Nephron progenitor cell (in vitro differentiated cells): ENCODE results near the gene SMURF2.
"Not testable (repeated sequence)": the region's sequence is repeated elsewhere in the genome, so short reads cannot be mapped to it uniquely, and the experiment has no call there.

Experiments used
- DNase-seq: peaks from one replicate; pipeline ENCODE4 v3.0.0; 2021
- H3K27ac Mint-ChIP-seq: 2 replicates; pipeline ENCODE4 v1.8.0; 2021; ENCODE audit warnings: mild to moderate bottlenecking, moderate library complexity, mixed read lengths
- H3K27me3 Mint-ChIP-seq: 2 replicates; pipeline ENCODE4 v1.8.0; 2021; ENCODE audit warnings: mild to moderate bottlenecking, low read depth, mixed read lengths; ENCODE audit not compliant: poor library complexity
- H3K36me3 Mint-ChIP-seq: 2 replicates; pipeline ENCODE4 v1.8.0; 2021; ENCODE audit warnings: low read depth, mixed read lengths
- H3K4me1 Mint-ChIP-seq: 2 replicates; pipeline ENCODE4 v1.8.0; 2021; ENCODE audit warnings: mixed read lengths
- H3K4me3 Mint-ChIP-seq: 2 replicates; pipeline ENCODE4 v1.8.0; 2021; ENCODE audit warnings: mild to moderate bottlenecking, moderate library complexity, mixed read lengths
- H3K9me3 Mint-ChIP-seq: 2 replicates; pipeline ENCODE4 v1.8.0; 2021; ENCODE audit warnings: mild to moderate bottlenecking, moderate library complexity, mixed read lengths
- TF ChIP-seq, protein P1 (sequence below): fragments of 200-600 bp; sonication (generic); IDR thresholded peaks from 2 replicates; pipeline ENCODE4 v1.5.0; 2021; ENCODE audit warnings: antibody characterized with exemption

Gene SMURF2

GRCh38 chr17:64585146-64585545 is 77.0 kb downstream of the SMURF2 start:
- no peak for DNase-seq
- no peak overlapping the region for H3K27ac Mint-ChIP-seq
- TF ChIP-seq, protein P1, sequence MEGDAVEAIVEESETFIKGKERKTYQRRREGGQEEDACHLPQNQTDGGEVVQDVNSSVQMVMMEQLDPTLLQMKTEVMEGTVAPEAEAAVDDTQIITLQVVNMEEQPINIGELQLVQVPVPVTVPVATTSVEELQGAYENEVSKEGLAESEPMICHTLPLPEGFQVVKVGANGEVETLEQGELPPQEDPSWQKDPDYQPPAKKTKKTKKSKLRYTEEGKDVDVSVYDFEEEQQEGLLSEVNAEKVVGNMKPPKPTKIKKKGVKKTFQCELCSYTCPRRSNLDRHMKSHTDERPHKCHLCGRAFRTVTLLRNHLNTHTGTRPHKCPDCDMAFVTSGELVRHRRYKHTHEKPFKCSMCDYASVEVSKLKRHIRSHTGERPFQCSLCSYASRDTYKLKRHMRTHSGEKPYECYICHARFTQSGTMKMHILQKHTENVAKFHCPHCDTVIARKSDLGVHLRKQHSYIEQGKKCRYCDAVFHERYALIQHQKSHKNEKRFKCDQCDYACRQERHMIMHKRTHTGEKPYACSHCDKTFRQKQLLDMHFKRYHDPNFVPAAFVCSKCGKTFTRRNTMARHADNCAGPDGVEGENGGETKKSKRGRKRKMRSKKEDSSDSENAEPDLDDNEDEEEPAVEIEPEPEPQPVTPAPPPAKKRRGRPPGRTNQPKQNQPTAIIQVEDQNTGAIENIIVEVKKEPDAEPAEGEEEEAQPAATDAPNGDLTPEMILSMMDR = no peak
- no peaks in the 10 kb centered on the region for H3K9me3 Mint-ChIP-seq
- H3K27me3 Mint-ChIP-seq = no peaks in the 10 kb centered on the region
- peaks cover 27% of the 10 kb centered on the region for H3K36me3 Mint-ChIP-seq
- no peak overlapping the region for H3K4me3 Mint-ChIP-seq
- no peaks in the 10 kb centered on the region for H3K4me1 Mint-ChIP-seq

DNA sequence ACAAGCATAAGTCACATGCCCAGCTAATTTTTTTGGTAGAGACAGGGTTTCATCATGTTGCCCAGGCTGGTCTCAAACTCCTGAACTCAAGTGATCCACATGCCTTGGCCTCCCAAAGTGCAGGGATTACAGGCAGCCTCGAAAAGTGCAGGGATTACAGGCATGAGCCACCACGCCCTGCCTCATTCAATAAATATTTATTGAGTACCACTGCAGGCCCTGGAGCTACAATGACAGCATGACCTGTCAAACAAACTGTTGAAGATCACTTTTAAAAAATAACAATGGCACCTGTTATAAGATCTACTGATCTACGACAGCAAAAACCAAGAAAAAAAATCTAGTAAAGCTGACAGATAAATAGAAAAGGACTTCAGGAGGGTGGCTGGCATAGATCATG is 79.1 kb downstream of the SMURF2 start:
- no peak overlapping the region for H3K27ac Mint-ChIP-seq
- TF ChIP-seq, protein P1 = no peak
- H3K9me3 Mint-ChIP-seq = no peaks in the 10 kb centered on the region
- no peak overlapping the region for H3K4me3 Mint-ChIP-seq
- H3K4me1 Mint-ChIP-seq = no peaks in the 10 kb centered on the region
- H3K27me3 Mint-ChIP-seq = no peaks in the 10 kb centered on the region
- H3K36me3 Mint-ChIP-seq = peaks cover 36% of the 10 kb centered on the region
- no peak for DNase-seq

GRCh38 chr17:64580384-64581315 is 81.5 kb downstream of the SMURF2 start:
- no peaks in the 10 kb centered on the region for H3K27me3 Mint-ChIP-seq
- H3K4me1 Mint-ChIP-seq = no peaks in the 10 kb centered on the region
- H3K4me3 Mint-ChIP-seq = no peak overlapping the region
- H3K9me3 Mint-ChIP-seq = no peaks in the 10 kb centered on the region
- DNase-seq = no peak
- peaks cover 53% of the 10 kb centered on the region for H3K36me3 Mint-ChIP-seq
- no peak overlapping the region for H3K27ac Mint-ChIP-seq
- TF ChIP-seq, protein P1 = no peak

DNA sequence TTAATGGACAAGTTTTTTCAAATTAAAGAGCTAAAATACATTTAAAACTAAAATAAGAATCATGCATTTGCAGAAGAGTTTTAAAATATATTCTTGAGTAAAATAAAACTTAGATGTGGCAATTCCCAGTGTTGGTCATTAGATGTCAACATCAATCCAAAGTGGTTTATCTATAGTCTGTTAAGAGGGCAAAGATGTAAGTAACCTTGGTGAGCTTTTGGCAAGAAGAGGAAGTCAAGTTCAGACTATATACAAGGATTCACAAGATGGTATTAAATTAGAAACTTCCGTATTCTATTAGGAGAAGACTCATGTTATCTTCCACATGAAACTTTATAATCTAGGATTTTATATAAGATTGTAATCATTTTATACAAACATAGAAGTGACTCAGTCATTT is 82.2 kb downstream of the SMURF2 start:
- Mint-ChIP-seq H3K4me1 (no peaks in the 10 kb centered on the region), H3K27ac (no peak overlapping the region), H3K27me3 (no peaks in the 10 kb centered on the region), H3K36me3 (peaks cover 58% of the 10 kb centered on the region), H3K9me3 (no peaks in the 10 kb centered on the region), H3K4me3 (no peak overlapping the region)
- no peak for DNase-seq
- TF ChIP-seq, protein P1 = no peak

GRCh38 chr17:64577025-64577424 is 85.1 kb downstream of the SMURF2 start:
- not testable (repeated sequence) for H3K4me1 Mint-ChIP-seq, DNase-seq, H3K27me3 Mint-ChIP-seq, H3K27ac Mint-ChIP-seq, H3K4me3 Mint-ChIP-seq, H3K9me3 Mint-ChIP-seq
- H3K36me3 Mint-ChIP-seq = peaks cover 44% of the 10 kb centered on the region

DNA sequence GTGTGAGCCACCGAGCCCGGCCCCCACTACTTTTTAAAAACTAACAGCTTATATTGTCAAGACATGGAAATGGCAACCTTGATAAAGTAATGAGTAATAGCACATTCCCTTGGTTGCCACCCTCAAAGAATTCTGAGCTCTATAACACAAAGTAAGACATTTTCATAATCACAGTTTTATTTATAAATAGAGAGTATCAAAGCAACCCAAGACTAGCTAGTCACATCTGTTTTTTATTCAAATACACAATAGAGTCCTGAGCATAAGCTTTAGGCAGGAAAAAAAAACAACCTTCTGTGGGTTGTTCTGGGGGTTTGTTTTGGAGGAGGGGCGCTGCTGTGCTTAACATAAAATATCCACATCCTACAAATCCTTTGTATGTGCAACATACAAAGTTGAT is 86.7 kb downstream of the SMURF2 start:
- DNase-seq = no peak
- TF ChIP-seq, protein P1 = no peak
- no peak overlapping the region for H3K27ac Mint-ChIP-seq
- no peaks in the 10 kb centered on the region for H3K9me3 Mint-ChIP-seq
- H3K27me3 Mint-ChIP-seq = no peaks in the 10 kb centered on the region
- peaks cover 42% of the 10 kb centered on the region for H3K36me3 Mint-ChIP-seq
- no peaks in the 10 kb centered on the region for H3K4me1 Mint-ChIP-seq
- H3K4me3 Mint-ChIP-seq = no peak overlapping the region
